Measurements from ENCODE around the gene GPR108. TPM values are rescaled to one million over a fixed set of nuclear protein-coding genes. Genes with fewer than 3 reads are reported as not detected.

GPR108 gene
- total and polyA plus RNA-seq, 2 of the 13 experiments (the other 11 are each of a cell fraction or from before 2014, with no cell fraction given): 36.4 to 63.0 TPM

DNA sequence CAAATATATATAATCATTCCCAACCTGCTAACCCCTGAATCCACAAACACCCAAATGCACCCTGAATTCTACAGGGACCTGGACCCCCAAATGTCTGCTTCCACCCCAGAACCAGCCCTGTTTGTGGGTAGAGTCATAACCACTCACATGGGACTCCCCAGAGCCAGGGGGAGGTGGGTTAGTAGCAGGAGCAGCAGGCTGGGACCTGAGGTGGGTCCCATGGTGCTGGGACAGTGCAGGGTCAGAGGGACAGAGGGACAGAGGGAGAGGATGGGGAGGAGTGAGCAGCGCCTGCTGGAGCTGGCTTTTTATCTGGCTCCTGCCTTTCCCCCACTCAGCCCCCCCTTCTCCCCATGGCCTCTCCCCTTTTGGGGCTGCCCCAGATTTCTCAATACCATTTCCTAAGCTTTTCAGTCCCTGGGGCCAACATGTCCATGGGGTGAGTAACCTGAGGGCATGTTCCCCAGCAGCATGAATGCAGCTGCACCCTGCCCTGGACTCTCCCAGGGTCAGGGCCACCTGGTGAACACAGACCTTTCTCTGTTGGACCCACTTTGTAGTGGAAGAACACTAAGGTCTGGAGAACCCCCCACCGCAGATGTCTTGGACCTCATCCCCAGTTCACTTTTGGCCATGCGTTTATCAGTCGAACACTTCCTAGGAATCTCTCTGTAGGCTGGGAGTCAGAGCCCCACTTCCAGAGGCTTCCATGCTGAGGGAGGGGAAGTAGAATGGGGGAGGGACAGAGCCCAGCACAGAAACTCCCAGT, 16.8 kb downstream of the GPR108 start, which contains the start of gene C3 (continued):
- TF ChIP-seq, protein P1, sequence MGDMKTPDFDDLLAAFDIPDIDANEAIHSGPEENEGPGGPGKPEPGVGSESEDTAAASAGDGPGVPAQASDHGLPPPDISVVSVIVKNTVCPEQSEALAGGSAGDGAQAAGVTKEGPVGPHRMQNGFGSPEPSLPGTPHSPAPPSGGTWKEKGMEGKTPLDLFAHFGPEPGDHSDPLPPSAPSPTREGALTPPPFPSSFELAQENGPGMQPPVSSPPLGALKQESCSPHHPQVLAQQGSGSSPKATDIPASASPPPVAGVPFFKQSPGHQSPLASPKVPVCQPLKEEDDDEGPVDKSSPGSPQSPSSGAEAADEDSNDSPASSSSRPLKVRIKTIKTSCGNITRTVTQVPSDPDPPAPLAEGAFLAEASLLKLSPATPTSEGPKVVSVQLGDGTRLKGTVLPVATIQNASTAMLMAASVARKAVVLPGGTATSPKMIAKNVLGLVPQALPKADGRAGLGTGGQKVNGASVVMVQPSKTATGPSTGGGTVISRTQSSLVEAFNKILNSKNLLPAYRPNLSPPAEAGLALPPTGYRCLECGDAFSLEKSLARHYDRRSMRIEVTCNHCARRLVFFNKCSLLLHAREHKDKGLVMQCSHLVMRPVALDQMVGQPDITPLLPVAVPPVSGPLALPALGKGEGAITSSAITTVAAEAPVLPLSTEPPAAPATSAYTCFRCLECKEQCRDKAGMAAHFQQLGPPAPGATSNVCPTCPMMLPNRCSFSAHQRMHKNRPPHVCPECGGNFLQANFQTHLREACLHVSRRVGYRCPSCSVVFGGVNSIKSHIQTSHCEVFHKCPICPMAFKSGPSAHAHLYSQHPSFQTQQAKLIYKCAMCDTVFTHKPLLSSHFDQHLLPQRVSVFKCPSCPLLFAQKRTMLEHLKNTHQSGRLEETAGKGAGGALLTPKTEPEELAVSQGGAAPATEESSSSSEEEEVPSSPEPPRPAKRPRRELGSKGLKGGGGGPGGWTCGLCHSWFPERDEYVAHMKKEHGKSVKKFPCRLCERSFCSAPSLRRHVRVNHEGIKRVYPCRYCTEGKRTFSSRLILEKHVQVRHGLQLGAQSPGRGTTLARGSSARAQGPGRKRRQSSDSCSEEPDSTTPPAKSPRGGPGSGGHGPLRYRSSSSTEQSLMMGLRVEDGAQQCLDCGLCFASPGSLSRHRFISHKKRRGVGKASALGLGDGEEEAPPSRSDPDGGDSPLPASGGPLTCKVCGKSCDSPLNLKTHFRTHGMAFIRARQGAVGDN (CRISPR knock-in tag; IDR thresholded peaks at IDR 0.05): peak; percentile 83
- TF ChIP-seq ZNF12 (CRISPR knock-in tag; IDR thresholded peaks at IDR 0.05) (no peak; the same call in 1 of the 2 replicates), ZNF710 (CRISPR knock-in tag; IDR thresholded peaks at IDR 0.05; ENCODE audit: borderline replicate concordance) (peak; percentile 79; the same call in 1 of the 2 replicates), NFRKB (IDR thresholded peaks at IDR 0.05) (no peak), ARNTL (CRISPR knock-in tag; IDR thresholded peaks at IDR 0.05) (peak; percentile 77; the same call in 1 of the 2 replicates), ZNF207 (IDR thresholded peaks at IDR 0.05; ENCODE audit: borderline replicate concordance) (no peak), KMT2B (CRISPR knock-in tag; IDR thresholded peaks at IDR 0.05) (peak; percentile 84; the same call in 1 of the 2 replicates), ZBTB21 (CRISPR knock-in tag; IDR thresholded peaks at IDR 0.05) (0 out of 2 replicates have a peak, but pooled peaks have one; percentile 52), NCOA1 (CRISPR knock-in tag; IDR thresholded peaks at IDR 0.05) (peak; percentile 75; the same call in 1 of the 2 replicates), TIGD3 (CRISPR knock-in tag; IDR thresholded peaks at IDR 0.05; ENCODE audit: borderline replicate concordance) (no peak), SMYD3 (CRISPR knock-in tag; IDR thresholded peaks at IDR 0.05) (peak; percentile 83), ZNF484 (CRISPR knock-in tag; IDR thresholded peaks at IDR 0.05; ENCODE audit: borderline replicate concordance, low read depth) (no peak; the same call in 1 of the 2 replicates), ZBTB7A (CRISPR knock-in tag; IDR thresholded peaks at IDR 0.05) (peak; percentile 60; the same call in 1 of the 2 replicates), STAT5B (CRISPR knock-in tag; IDR thresholded peaks at IDR 0.05) (0 out of 2 replicates have a peak, but pooled peaks have one; percentile 51), NFKB2 (CRISPR knock-in tag; IDR thresholded peaks at IDR 0.05; ENCODE audit: borderline replicate concordance) (peak; percentile 63; the same call in 1 of the 2 replicates), JUND (CRISPR knock-in tag; IDR thresholded peaks at IDR 0.05) (peak; percentile 81; the same call in 1 of the 2 replicates), NFE2 (CRISPR knock-in tag; IDR thresholded peaks at IDR 0.05) (no peak)
- TF ChIP-seq, protein P2, sequence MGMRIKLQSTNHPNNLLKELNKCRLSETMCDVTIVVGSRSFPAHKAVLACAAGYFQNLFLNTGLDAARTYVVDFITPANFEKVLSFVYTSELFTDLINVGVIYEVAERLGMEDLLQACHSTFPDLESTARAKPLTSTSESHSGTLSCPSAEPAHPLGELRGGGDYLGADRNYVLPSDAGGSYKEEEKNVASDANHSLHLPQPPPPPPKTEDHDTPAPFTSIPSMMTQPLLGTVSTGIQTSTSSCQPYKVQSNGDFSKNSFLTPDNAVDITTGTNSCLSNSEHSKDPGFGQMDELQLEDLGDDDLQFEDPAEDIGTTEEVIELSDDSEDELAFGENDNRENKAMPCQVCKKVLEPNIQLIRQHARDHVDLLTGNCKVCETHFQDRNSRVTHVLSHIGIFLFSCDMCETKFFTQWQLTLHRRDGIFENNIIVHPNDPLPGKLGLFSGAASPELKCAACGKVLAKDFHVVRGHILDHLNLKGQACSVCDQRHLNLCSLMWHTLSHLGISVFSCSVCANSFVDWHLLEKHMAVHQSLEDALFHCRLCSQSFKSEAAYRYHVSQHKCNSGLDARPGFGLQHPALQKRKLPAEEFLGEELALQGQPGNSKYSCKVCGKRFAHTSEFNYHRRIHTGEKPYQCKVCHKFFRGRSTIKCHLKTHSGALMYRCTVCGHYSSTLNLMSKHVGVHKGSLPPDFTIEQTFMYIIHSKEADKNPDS (CRISPR knock-in tag; IDR thresholded peaks at IDR 0.05): peak; percentile 87
- TF ChIP-seq, protein P3, sequence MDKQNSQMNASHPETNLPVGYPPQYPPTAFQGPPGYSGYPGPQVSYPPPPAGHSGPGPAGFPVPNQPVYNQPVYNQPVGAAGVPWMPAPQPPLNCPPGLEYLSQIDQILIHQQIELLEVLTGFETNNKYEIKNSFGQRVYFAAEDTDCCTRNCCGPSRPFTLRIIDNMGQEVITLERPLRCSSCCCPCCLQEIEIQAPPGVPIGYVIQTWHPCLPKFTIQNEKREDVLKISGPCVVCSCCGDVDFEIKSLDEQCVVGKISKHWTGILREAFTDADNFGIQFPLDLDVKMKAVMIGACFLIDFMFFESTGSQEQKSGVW (CRISPR knock-in tag; IDR thresholded peaks at IDR 0.05; ENCODE audit: borderline replicate concordance): no peak
